Smooth muscle cell (in vitro differentiated cells): Measurements from ENCODE around the gene FOXO3. TPM values are rescaled to one million over a fixed set of nuclear protein-coding genes. Genes with fewer than 3 reads are reported as not detected.

Source experiments
- DNase-seq: peaks from one replicate; lab custom pipeline; 2025; ENCODE audit not compliant: unreplicated experiment; lab: John Stamatoyannopoulos, UW
- H2AFZ ChIP-seq: fragments of 200-600 bp; sonication (generic); 2 replicates; pipeline ENCODE4 v1.6.0; 2016; ENCODE audit warnings: antibody characterized with exemption, low read depth, mild to moderate bottlenecking
- H3F3A ChIP-seq: fragments of 200-600 bp; sonication (generic); 2 replicates; pipeline ENCODE4 v1.6.0; 2017; ENCODE audit warnings: antibody characterized with exemption, low read depth
- H3K27ac ChIP-seq: fragments of 200-600 bp; sonication (generic); 2 replicates; pipeline ENCODE4 v1.5.1; 2016; ENCODE audit warnings: low read depth, mild to moderate bottlenecking
- H3K27me3 ChIP-seq: fragments of 200-600 bp; sonication (generic); 2 replicates; pipeline ENCODE4 v1.6.1; 2016; ENCODE audit warnings: low read depth, mild to moderate bottlenecking
- H3K36me3 ChIP-seq: fragments of 200-600 bp; sonication (generic); 2 replicates; pipeline ENCODE4 v1.5.1; 2016; ENCODE audit warnings: low read depth
- H3K4me1 ChIP-seq: fragments of 200-600 bp; sonication (generic); 2 replicates; pipeline ENCODE4 v1.5.1; 2016; ENCODE audit warnings: low read depth
- H3K4me2 ChIP-seq: fragments of 200-600 bp; sonication (generic); 2 replicates; pipeline ENCODE4 v1.6.0; 2016; ENCODE audit warnings: mild to moderate bottlenecking
- H3K4me3 ChIP-seq: fragments of 200-600 bp; sonication (generic); 2 replicates; pipeline ENCODE4 v1.5.1; 2016; ENCODE audit warnings: mild to moderate bottlenecking
- H3K79me2 ChIP-seq: fragments of 200-600 bp; sonication (generic); 2 replicates; pipeline ENCODE4 v1.6.0; 2016; ENCODE audit warnings: low read depth, mild to moderate bottlenecking
- H3K9ac ChIP-seq: fragments of 200-600 bp; sonication (generic); 2 replicates; pipeline ENCODE4 v1.6.0; 2016; ENCODE audit warnings: low read depth
- H3K9me3 ChIP-seq: fragments of 200-600 bp; sonication (generic); replicated peaks from 2 replicates; pipeline ENCODE4 v1.5.1; 2016; ENCODE audit warnings: low read depth
- H4K20me1 ChIP-seq: fragments of 200-600 bp; sonication (generic); 2 replicates; pipeline ENCODE4 v1.6.0; 2016; ENCODE audit warnings: low read depth
- WGBS: methylation state at CpG from one replicate; pipeline ENCODE4 v1.1.7; 2016; ENCODE audit warnings: low lambda C conversion rate; 5-methylcytosine and 5-hydroxymethylcytosine counted together
- polyA plus RNA-seq: library from polyadenylated mRNA; unstranded; fragments of >200 nt; fragmentation: Nextera tagmentation; extraction: Ambion mirVana; gene quantifications from 2 replicates; pipeline ENCODE4 v1.2.1, GENCODE V29; 2016
- total RNA-seq: library from RNA; depleted of rRNA; stranded (reverse); fragments of >200 nt; gene quantifications from 2 replicates; pipeline ENCODE4 v1.2.3, GENCODE V29; 2014
- TF ChIP-seq, protein P1 (sequence below): fragments of 200-600 bp; sonication (generic); IDR thresholded peaks from 2 replicates; pipeline ENCODE4 v1.5.1; 2017; ENCODE audit warnings: borderline replicate concordance, mild to moderate bottlenecking, antibody characterized with exemption; ENCODE audit not compliant: insufficient read depth, poor library complexity, severe bottlenecking

Gene FOXO3
- total and polyA plus RNA-seq, 2 experiments from 2014 or later = 35.9 to 40.3 TPM

DNA sequence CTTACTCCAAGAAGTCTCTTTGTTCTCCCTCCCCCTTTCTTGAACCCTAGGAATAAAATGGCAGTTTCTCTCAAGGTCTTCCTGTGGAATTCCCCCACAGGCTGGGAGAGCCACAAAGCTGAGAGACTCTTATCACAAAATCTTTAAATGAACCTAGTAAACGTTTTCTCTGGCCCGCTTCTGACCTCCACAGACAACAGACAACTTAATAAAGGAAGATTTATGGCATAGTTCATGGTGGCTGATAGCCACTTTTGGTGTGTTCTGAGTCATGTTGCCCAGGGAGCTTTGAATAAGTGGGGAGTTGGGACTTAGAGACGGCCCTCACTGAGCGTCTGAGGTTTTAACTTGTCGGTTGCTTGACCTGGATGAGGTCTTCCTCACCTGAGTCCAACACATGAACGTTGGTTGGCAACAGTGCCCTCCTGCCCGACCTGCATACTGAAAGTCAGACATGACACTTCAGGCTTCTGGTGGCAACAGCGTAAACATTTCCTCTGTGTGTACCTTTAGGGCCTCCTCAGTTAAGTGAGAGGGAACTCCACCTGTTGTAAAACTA is 124.1 kb downstream of the FOXO3 start:
- DNase-seq = no peak
- Histone ChIP-seq H3K4me2 (peak overlapping the region; percentile 2), H3K4me1 (peaks cover 3% of the 10 kb centered on the region), H3F3A (peaks cover 8% of the 10 kb centered on the region), H3K4me3 (no peak overlapping the region), H3K9me3 (no peaks in the 10 kb centered on the region), H2AFZ (no peak overlapping the region), H3K36me3 (no peaks in the 10 kb centered on the region), H4K20me1 (peaks cover 8% of the 10 kb centered on the region), H3K79me2 (peaks cover 4% of the 10 kb centered on the region), H3K9ac (no peak overlapping the region), H3K27me3 (no peaks in the 10 kb centered on the region), H3K27ac (peak overlapping the region; percentile 51)
- TF ChIP-seq, protein P1, sequence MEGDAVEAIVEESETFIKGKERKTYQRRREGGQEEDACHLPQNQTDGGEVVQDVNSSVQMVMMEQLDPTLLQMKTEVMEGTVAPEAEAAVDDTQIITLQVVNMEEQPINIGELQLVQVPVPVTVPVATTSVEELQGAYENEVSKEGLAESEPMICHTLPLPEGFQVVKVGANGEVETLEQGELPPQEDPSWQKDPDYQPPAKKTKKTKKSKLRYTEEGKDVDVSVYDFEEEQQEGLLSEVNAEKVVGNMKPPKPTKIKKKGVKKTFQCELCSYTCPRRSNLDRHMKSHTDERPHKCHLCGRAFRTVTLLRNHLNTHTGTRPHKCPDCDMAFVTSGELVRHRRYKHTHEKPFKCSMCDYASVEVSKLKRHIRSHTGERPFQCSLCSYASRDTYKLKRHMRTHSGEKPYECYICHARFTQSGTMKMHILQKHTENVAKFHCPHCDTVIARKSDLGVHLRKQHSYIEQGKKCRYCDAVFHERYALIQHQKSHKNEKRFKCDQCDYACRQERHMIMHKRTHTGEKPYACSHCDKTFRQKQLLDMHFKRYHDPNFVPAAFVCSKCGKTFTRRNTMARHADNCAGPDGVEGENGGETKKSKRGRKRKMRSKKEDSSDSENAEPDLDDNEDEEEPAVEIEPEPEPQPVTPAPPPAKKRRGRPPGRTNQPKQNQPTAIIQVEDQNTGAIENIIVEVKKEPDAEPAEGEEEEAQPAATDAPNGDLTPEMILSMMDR = no peak
- 31% methylated on average over 8 of the region's 8 CpGs for WGBS

DNA sequence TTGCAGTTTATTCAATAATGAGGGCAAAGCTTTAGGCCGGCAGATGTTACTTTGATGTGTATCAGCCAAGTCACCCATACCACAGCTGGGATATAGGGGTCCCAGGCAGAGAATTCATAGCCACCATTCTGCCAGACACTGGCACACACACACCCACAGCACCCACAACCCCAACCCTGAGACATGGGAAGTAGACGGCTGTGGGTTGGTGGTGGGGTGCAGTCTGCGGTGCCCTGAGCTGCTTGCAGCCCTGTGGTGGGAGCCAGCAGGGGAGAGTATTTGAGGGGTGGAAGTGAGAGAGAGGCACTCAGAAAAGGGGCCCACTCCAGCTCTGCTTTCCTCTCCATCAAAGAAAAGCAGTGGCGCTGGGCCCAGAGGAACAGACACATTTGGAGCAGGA is 125.3 kb downstream of the FOXO3 start:
- DNase-seq = no peak
- no peak overlapping the region for H3K4me2 ChIP-seq
- no peak overlapping the region for H3K27ac ChIP-seq
- peaks cover 8% of the 10 kb centered on the region for H3F3A ChIP-seq
- TF ChIP-seq, protein P1 = no peak
- H3K9me3 ChIP-seq = no peaks in the 10 kb centered on the region
- no peak overlapping the region for H2AFZ ChIP-seq
- no peak overlapping the region for H3K4me3 ChIP-seq
- H3K4me1 ChIP-seq = peaks cover 3% of the 10 kb centered on the region
- H3K27me3 ChIP-seq = no peaks in the 10 kb centered on the region
- peaks cover 8% of the 10 kb centered on the region for H4K20me1 ChIP-seq
- 97% methylated on average over 4 of the region's 4 CpGs for WGBS
- no peak overlapping the region for H3K9ac ChIP-seq
- no peaks in the 10 kb centered on the region for H3K36me3 ChIP-seq
- peaks cover 4% of the 10 kb centered on the region for H3K79me2 ChIP-seq

DNA sequence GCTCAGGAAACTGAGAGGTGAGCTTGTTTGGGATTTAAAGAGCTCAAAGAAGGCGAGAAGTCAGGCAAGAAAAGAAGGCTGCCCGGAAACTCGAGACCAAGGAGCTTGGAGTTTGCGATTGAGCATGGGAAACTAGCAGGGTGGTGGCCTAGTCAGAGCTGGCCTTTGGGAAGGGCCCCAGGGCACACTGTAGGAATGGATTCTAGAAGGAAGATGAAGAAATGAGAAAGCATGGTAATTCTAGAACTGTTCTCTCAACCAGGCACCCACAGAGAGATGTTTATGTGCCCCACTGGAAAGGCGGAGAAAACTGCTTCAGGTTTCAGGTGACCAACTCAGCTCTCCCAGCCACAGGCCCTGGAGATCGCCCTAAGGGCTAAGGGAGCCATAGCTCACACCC is 126.2 kb downstream of the FOXO3 start:
- H3K4me1 ChIP-seq = peaks cover under 1% of the 10 kb centered on the region
- no peak overlapping the region for H3K9ac ChIP-seq
- no peak overlapping the region for H3K4me2 ChIP-seq
- H3K79me2 ChIP-seq = peaks cover 4% of the 10 kb centered on the region
- no peaks in the 10 kb centered on the region for H3K27me3 ChIP-seq
- H3K4me3 ChIP-seq = no peak overlapping the region
- DNase-seq = no peak
- peaks cover 6% of the 10 kb centered on the region for H4K20me1 ChIP-seq
- H3K27ac ChIP-seq = no peak overlapping the region
- peaks cover 6% of the 10 kb centered on the region for H3F3A ChIP-seq
- no peaks in the 10 kb centered on the region for H3K9me3 ChIP-seq
- H2AFZ ChIP-seq = no peak overlapping the region
- no peaks in the 10 kb centered on the region for H3K36me3 ChIP-seq
- 75% methylated on average over 6 of the region's 6 CpGs for WGBS
- TF ChIP-seq, protein P1 = no peak

DNA sequence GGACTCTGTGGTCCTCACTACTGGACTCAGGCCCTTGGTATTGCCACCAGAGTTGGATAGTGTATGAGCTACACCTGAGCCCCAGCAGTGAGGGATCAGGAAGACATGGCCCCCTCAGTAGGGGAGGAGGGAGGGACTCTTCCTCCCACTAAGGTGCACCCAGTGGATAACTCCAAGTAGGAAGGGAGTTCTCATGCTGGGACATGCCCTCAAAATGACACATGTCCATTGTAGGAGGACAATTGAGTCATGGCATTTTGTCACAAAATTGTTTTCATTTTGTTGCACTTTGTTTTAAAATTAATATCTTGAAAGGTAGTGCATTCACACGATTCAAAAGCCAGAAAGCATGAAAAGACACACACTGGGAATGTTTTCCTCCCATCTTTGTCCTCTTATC is 127.2 kb downstream of the FOXO3 start:
- TF ChIP-seq, protein P1 = no peak
- no peak overlapping the region for H3K4me3 ChIP-seq
- 90% methylated on average over 1 of the region's 1 CpG for WGBS
- H3F3A ChIP-seq = peaks cover 4% of the 10 kb centered on the region
- H4K20me1 ChIP-seq = no peaks in the 10 kb centered on the region
- H3K36me3 ChIP-seq = no peaks in the 10 kb centered on the region
- H3K9me3 ChIP-seq = no peaks in the 10 kb centered on the region
- no peak overlapping the region for H3K9ac ChIP-seq
- no peaks in the 10 kb centered on the region for H3K27me3 ChIP-seq
- DNase-seq = no peak
- H3K27ac ChIP-seq = no peak overlapping the region
- peaks cover 4% of the 10 kb centered on the region for H3K79me2 ChIP-seq
- H3K4me2 ChIP-seq = no peak overlapping the region
- H3K4me1 ChIP-seq = no peaks in the 10 kb centered on the region
- H2AFZ ChIP-seq = no peak overlapping the region
